GM19467 (cell line): ENCODE data around the gene SLCO4A1.

Source experiments
- ATAC-seq: cut with Tn5 transposase; IDR thresholded peaks from one replicate; pipeline ENCODE4 v1.9.1; 2021; ENCODE audit warnings: mild to moderate bottlenecking, moderate library complexity; ENCODE audit not compliant: unreplicated experiment

The SLCO4A1 gene

GRCh38 chr20:62642051-62642665 is at the start of gene SLCO4A1:
Gene SLCO4A1, plus strand, starts transcription at chr20:62642503. Its CDS starts 13,952 bp downstream, at chr20:62656455.
- ATAC-seq, result peak; percentile 38

GRCh38 chr20:62592506-62593177 is 49.7 kb upstream of the SLCO4A1 start:
- no peak for ATAC-seq

GRCh38 chr20:62593616-62594015 is 48.7 kb upstream of the SLCO4A1 start:
- no peak for ATAC-seq

GRCh38 chr20:62595069-62595468 is 47.2 kb upstream of the SLCO4A1 start:
- ATAC-seq, result no peak

- ATAC-seq, result no peak
These were observed 46.8 kb upstream of the SLCO4A1 start for GRCh38 chr20:62595491-62595890.

GRCh38 chr20:62596486-62596885 is 45.8 kb upstream of the SLCO4A1 start:
- ATAC-seq, result no peak

GRCh38 chr20:62596921-62597320 is 45.4 kb upstream of the SLCO4A1 start:
- no peak for ATAC-seq

- ATAC-seq, result no peak
These were observed 44.7 kb upstream of the SLCO4A1 start for GRCh38 chr20:62597416-62598115.

GRCh38 chr20:62598761-62599194 is 43.5 kb upstream of the SLCO4A1 start:
- no peak for ATAC-seq

GRCh38 chr20:62599216-62600110 is 42.8 kb upstream of the SLCO4A1 start:
- ATAC-seq, result no peak

- no peak for ATAC-seq
These were observed 41.1 kb upstream of the SLCO4A1 start for GRCh38 chr20:62601172-62601571.

- no peak for ATAC-seq
These were observed 40.6 kb upstream of the SLCO4A1 start for GRCh38 chr20:62601714-62602113.

- ATAC-seq, result no peak
These were observed 39.8 kb upstream of the SLCO4A1 start for GRCh38 chr20:62602550-62602949.

- no peak for ATAC-seq
These were observed 39.0 kb upstream of the SLCO4A1 start for GRCh38 chr20:62603021-62603906.

GRCh38 chr20:62603907-62604785 is 38.2 kb upstream of the SLCO4A1 start:
- ATAC-seq, result no peak

- ATAC-seq, result no peak
These were observed 37.5 kb upstream of the SLCO4A1 start for GRCh38 chr20:62604796-62605195.

GRCh38 chr20:62605236-62605943 is 36.9 kb upstream of the SLCO4A1 start:
- no peak for ATAC-seq

- no peak for ATAC-seq
These were observed 36.3 kb upstream of the SLCO4A1 start for GRCh38 chr20:62606016-62606415.
